Measurements from ENCODE around the gene TSLP. TPM values are rescaled to one million over a fixed set of nuclear protein-coding genes. Genes with fewer than 3 reads are reported as not detected.

TSLP gene
- total and polyA plus RNA-seq, 4 donors, result 0.25 to 1.6 (median 1.4) TPM; not detected in 1

DNA sequence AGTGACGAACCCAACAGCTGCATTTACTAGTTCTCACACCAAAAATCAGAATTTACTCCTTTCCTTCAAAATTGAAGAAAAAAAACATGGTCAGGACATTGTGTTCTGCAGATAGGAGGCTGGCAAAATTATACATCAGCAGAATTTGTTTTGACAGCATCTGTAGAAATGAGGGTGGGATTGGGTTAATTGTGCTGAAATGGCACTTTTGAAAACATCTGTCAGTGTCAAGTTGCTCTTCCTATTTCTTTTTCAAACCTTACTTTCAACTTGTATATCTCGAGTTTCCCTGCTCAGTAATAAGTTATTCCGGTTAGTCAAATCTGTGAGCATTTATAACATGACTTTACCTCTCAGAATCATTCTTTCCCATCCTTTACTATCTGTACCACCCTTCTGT lies 40.4 kb downstream of the TSLP start (continued):
- TF ChIP-seq, protein P1, sequence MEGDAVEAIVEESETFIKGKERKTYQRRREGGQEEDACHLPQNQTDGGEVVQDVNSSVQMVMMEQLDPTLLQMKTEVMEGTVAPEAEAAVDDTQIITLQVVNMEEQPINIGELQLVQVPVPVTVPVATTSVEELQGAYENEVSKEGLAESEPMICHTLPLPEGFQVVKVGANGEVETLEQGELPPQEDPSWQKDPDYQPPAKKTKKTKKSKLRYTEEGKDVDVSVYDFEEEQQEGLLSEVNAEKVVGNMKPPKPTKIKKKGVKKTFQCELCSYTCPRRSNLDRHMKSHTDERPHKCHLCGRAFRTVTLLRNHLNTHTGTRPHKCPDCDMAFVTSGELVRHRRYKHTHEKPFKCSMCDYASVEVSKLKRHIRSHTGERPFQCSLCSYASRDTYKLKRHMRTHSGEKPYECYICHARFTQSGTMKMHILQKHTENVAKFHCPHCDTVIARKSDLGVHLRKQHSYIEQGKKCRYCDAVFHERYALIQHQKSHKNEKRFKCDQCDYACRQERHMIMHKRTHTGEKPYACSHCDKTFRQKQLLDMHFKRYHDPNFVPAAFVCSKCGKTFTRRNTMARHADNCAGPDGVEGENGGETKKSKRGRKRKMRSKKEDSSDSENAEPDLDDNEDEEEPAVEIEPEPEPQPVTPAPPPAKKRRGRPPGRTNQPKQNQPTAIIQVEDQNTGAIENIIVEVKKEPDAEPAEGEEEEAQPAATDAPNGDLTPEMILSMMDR (IDR thresholded peaks at IDR 0.05; ENCODE audit: low read depth, low read length, missing input control), result no peak

DNA sequence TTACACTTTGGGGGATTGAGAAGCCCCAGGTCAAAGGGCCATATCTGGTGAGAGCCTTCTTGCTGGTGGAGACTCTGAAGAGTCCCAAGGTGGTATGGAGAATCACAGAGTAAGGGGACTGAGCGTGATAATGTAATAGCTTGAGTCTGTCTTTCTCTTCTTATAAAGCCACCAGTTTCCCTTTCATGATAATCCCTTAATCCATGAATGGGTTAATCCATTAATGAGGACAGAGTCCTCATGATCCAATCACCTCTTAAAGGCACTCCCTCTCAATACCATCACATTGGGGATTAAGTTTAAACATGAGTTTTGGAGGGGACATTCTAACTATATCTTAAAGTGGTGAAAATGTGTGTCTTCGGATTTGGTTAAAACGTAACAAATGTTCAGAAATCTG lies 42.2 kb downstream of the TSLP start:
- 95% methylated on average over 3 of the region's 3 CpGs for WGBS
- H3K36me3 ChIP-seq (ENCODE audit: control insufficient read depth in 4 of 4, insufficient read depth in 3 of 4, low read depth in 1 of 4, low read length in 3 of 4), result peaks cover 2 to 43% (median 27%) of the 10 kb centered on the region in 4 donors

DNA sequence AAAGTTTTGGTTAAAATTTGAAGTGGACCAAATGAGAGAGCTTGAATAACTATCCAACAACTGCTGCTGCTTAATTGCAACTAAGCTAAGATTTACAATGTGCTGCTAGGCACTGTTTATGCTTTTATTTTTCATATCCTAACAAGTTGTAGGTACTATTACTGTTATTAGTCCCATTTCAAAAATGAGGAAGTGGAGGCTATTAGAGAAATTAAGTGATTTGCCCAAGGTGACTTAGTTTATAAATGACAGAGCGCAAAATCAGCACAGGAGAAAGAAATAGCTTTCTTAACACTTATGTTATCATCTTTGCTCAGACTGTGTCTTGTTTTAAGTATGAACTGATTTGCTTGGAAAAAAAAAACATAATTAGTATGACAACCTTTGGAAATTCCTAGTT lies 43.7 kb downstream of the TSLP start:
- no peak for DNase-seq (ENCODE audit: low spot score)
- Histone ChIP-seq H3K9me3 (ENCODE audit: control insufficient read depth in 4 of 4, low read length in 3 of 4) (no peaks in the 10 kb centered on the region), H3K36me3 (ENCODE audit: control insufficient read depth in 4 of 4, insufficient read depth in 3 of 4, low read depth in 1 of 4, low read length in 3 of 4) (peaks cover 3 to 41% (median 30%) of the 10 kb centered on the region in 4 donors), H3K4me3 (ENCODE audit: low read depth in 1 of 3, low read length in 3 of 3) (no peak overlapping the region), H3K9ac (ENCODE audit: low read depth in 1 of 2, low read length in 2 of 2) (no peak overlapping the region), H3K27me3 (ENCODE audit: control insufficient read depth in 4 of 4, insufficient read depth in 4 of 4, low read length in 3 of 4) (no peaks in the 10 kb centered on the region), H3K4me1 (ENCODE audit: control insufficient read depth in 4 of 4, insufficient read depth in 4 of 4, low read length in 3 of 4) (no peaks in the 10 kb centered on the region), H3K27ac (ENCODE audit: low read depth in 1 of 2, low read length in 2 of 2) (no peak overlapping the region)
- 94% methylated on average over 1 of the region's 1 CpG for WGBS
- TF ChIP-seq HNF4G (IDR thresholded peaks at IDR 0.05), result no peak
- TF ChIP-seq, protein P2, sequence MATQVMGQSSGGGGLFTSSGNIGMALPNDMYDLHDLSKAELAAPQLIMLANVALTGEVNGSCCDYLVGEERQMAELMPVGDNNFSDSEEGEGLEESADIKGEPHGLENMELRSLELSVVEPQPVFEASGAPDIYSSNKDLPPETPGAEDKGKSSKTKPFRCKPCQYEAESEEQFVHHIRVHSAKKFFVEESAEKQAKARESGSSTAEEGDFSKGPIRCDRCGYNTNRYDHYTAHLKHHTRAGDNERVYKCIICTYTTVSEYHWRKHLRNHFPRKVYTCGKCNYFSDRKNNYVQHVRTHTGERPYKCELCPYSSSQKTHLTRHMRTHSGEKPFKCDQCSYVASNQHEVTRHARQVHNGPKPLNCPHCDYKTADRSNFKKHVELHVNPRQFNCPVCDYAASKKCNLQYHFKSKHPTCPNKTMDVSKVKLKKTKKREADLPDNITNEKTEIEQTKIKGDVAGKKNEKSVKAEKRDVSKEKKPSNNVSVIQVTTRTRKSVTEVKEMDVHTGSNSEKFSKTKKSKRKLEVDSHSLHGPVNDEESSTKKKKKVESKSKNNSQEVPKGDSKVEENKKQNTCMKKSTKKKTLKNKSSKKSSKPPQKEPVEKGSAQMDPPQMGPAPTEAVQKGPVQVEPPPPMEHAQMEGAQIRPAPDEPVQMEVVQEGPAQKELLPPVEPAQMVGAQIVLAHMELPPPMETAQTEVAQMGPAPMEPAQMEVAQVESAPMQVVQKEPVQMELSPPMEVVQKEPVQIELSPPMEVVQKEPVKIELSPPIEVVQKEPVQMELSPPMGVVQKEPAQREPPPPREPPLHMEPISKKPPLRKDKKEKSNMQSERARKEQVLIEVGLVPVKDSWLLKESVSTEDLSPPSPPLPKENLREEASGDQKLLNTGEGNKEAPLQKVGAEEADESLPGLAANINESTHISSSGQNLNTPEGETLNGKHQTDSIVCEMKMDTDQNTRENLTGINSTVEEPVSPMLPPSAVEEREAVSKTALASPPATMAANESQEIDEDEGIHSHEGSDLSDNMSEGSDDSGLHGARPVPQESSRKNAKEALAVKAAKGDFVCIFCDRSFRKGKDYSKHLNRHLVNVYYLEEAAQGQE (IDR thresholded peaks at IDR 0.05), result no peak
- TF ChIP-seq ATF3 (IDR thresholded peaks at IDR 0.05), result no peak
- TF ChIP-seq GABPA (IDR thresholded peaks at IDR 0.05 in 1 of 2, conservative IDR thresholded peaks at IDR 0.05 in 1 of 2), result no peak
- TF ChIP-seq YY1 (IDR thresholded peaks at IDR 0.05), result no peak
- no peak for TF ChIP-seq NR2F2 (IDR thresholded peaks at IDR 0.05)
- no peak for TF ChIP-seq FOXA1 (IDR thresholded peaks at IDR 0.05)
- TF ChIP-seq ZBTB33 (IDR thresholded peaks at IDR 0.05), result no peak
- TF ChIP-seq, protein P1 (IDR thresholded peaks at IDR 0.05; ENCODE audit: low read depth, low read length, missing input control), result no peak
- TF ChIP-seq RXRA (IDR thresholded peaks at IDR 0.05), result no peak
- no peak for TF ChIP-seq HNF4A (conservative IDR thresholded peaks at IDR 0.05)
- TF ChIP-seq TAF1 (conservative IDR thresholded peaks at IDR 0.05), result no peak

More for the DNA sequence above, 42.2 kb downstream of the TSLP start:
- Histone ChIP-seq H3K27me3 (ENCODE audit: control insufficient read depth in 4 of 4, insufficient read depth in 4 of 4, low read length in 3 of 4) (no peaks in the 10 kb centered on the region), H3K9ac (ENCODE audit: low read depth in 1 of 2, low read length in 2 of 2) (no peak overlapping the region), H3K4me3 (ENCODE audit: low read depth in 1 of 3, low read length in 3 of 3) (no peak overlapping the region), H3K9me3 (ENCODE audit: control insufficient read depth in 4 of 4, low read length in 3 of 4) (no peaks in the 10 kb centered on the region), H3K4me1 (ENCODE audit: control insufficient read depth in 4 of 4, insufficient read depth in 4 of 4, low read length in 3 of 4) (no peaks in the 10 kb centered on the region), H3K27ac (ENCODE audit: low read depth in 1 of 2, low read length in 2 of 2) (no peak overlapping the region)
- TF ChIP-seq RAD21 (IDR thresholded peaks at IDR 0.05) (no peak), ATF3 (IDR thresholded peaks at IDR 0.05) (no peak), SP1 (IDR thresholded peaks at IDR 0.05) (no peak), RXRA (IDR thresholded peaks at IDR 0.05) (no peak), JUND (IDR thresholded peaks at IDR 0.05) (no peak), ZBTB33 (IDR thresholded peaks at IDR 0.05) (no peak), YY1 (IDR thresholded peaks at IDR 0.05) (no peak)
- no peak for DNase-seq (ENCODE audit: low spot score)
